Activated CD8-positive, alpha-beta memory T cell treated with anti-CD3 and anti-CD28 coated beads, Interleukin-2, amount 50 U/mL, for 1 hour (primary cell): ENCODE measurements around the gene DPP7.
A peak's percentile ranks its signal among the peaks of the same experiment; 100 is the strongest.
"Not testable (repeated sequence)": the region's sequence is repeated elsewhere in the genome, so short reads cannot be mapped to it uniquely, and the experiment has no call there.

Experiments used
- DNase-seq: peaks from one replicate; pipeline ENCODE4 v3.0.0-alpha.2; 2020; ENCODE audit errors: extremely low read depth

DPP7 gene

GRCh38 chr9:137129456-137130175, 15.1 kb upstream of the DPP7 start:
- peak; percentile 56 for DNase-seq

GRCh38 chr9:137128862-137129455, 14.4 kb upstream of the DPP7 start:
- DNase-seq = no peak

GRCh38 chr9:137128158-137128861, 13.8 kb upstream of the DPP7 start:
- DNase-seq = no peak

- DNase-seq = no peak
Measured at GRCh38 chr9:137127301-137128157, 13.0 kb upstream of the DPP7 start.

GRCh38 chr9:137126786-137127185, 12.3 kb upstream of the DPP7 start:
- no peak for DNase-seq

- DNase-seq = not testable (repeated sequence)
Measured at GRCh38 chr9:137123952-137124462, 9.5 kb upstream of the DPP7 start.

- DNase-seq = no peak
Measured at GRCh38 chr9:137123468-137123837, 8.9 kb upstream of the DPP7 start.

GRCh38 chr9:137122796-137123467, 8.4 kb upstream of the DPP7 start:
- DNase-seq = not testable (repeated sequence)

- DNase-seq = not testable (repeated sequence)
Measured at GRCh38 chr9:137121927-137122795, 7.6 kb upstream of the DPP7 start.

GRCh38 chr9:137118092-137118603, 3.6 kb upstream of the DPP7 start:
- not testable (repeated sequence) for DNase-seq

- DNase-seq = no peak
Measured at GRCh38 chr9:137117269-137117731, 2.8 kb upstream of the DPP7 start.

GRCh38 chr9:137116728-137117127, 2.2 kb upstream of the DPP7 start:
- DNase-seq = no peak

GRCh38 chr9:137116027-137116507, 1.5 kb upstream of the DPP7 start:
- DNase-seq = no peak

GRCh38 chr9:137115394-137116026, 977 bp upstream of the DPP7 start:
- DNase-seq = no peak

- DNase-seq = no peak
Measured at GRCh38 chr9:137114220-137114612, 317 bp downstream of the DPP7 start.

- no peak for DNase-seq
Measured at GRCh38 chr9:137113385-137114159, 961 bp downstream of the DPP7 start.

GRCh38 chr9:137112564-137113384, 1.8 kb downstream of the DPP7 start:
- no peak for DNase-seq
